SH-SY5Y (cell line): ENCODE data around the gene GABRD.

Experiments
- GATA2 ChIP-seq: IDR thresholded peaks from 2 replicates; pipeline ENCODE4 v1.6.1; 2011; ENCODE audit warnings: mild to moderate bottlenecking, low read depth, low read length
- GATA3 ChIP-seq: IDR thresholded peaks from 2 replicates; pipeline ENCODE4 v1.6.1; 2011; ENCODE audit warnings: low read depth, mild to moderate bottlenecking, low read length, moderate library complexity

- no peak for TF ChIP-seq GATA3
- TF ChIP-seq GATA2 = no peak
Observed at GRCh38 chr1:2078170-2078569, 59.0 kb downstream of the GABRD start.
